ENCODE results near the gene VWA1. TPM values are rescaled to one million over a fixed set of nuclear protein-coding genes. Genes with fewer than 3 reads are reported as not detected.
"Not testable (repeated sequence)": the region's sequence is repeated elsewhere in the genome, so short reads cannot be mapped to it uniquely, and the experiment has no call there.

VWA1 gene
- polyA plus RNA-seq, 12 donors = 37.0 to 205 (median 46.0) TPM

DNA sequence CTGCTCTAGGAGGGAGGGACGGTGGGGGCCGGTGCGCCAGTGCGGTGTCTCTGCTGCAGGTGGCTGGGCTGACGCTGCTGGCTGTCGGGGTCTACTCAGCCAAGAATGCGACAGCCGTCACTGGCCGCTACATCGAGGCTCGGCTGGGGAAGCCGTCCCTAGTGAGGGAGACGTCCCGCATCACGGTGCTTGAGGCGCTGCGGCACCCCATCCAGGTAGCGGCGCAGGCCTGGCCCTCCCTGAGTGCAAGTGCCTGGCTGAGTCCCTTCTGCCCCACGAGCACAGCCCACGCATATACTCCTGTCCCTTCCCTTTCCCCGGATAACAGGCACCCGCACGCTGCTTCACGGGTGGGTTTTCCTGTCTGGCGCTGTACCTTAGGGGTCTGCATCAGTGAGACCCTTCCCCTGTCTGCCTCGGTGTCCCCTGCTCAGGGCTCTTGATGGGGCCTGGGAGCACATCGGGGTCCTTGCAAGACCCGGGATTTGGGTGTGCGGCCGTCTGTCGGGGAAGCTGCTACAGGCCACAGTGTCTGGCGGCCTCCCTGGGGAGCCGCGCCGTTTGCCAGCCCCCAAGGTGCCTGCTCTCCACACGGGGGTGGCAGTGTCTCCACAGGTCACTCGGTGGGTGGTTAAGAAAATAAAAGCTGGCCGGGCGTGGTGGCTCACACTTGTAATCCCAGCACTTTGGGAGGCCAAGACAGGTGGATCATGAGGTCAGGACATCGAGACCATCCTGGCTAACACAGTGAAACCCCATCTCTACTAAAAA lies 19.0 kb downstream of the VWA1 start:
- DNase-seq = not testable (repeated sequence)

DNA sequence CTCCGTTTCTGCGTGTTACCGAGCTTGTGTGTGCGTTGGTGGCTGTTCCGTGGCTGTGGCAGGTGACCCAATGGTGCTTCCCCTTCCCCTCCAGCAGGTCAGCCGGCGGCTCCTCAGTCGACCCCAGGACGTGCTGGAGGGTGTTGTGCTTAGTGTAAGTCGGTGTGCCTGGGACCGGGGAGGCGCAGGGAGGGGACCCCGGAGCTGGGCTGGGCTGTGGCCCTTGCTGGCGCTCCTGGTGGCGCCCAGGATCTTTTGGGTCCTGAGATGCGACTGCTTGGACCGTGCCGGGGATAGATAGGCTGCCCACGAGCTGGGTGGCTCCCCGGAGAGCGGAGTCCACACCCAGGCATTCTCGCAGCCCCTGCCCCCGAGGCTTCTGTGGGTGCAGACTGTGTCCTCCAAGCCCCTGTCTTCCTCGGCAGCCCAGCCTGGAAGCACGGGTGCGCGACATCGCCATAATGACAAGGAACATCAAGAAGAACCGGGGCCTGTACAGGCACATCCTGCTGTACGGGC lies 19.9 kb downstream of the VWA1 start:
- no peak for DNase-seq

GRCh38 chr1:1455934-1456333 lies 20.4 kb downstream of the VWA1 start:
- not testable (repeated sequence) for DNase-seq

DNA sequence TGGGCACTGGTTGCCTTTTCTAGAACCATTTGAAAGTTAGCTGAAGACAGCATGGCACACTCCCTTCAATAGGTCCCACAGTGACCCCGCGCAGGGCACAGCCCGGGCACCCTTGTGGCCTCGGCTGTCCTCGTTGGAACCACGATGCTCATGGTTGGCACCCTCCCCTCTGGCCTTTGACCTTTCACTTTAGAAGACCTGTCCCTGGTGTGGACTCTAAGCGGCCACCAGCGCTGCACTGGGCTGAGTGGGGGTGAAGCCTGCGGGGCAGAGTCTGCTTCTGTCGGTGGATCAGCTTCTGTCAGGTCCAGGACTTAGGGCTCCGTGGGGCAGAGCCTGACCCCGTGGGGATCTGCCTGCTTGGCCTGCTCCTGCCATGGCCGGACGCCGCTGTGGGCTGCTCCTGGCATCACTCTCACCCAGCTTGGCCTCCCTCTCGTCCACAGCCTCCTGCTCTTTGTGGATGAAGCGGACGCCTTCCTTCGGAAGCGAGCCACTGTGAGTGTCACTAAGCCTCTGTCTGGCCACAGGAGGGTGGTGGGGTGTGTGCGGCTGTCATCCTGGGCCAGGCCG lies 21.3 kb downstream of the VWA1 start:
- DNase-seq = not testable (repeated sequence)

- DNase-seq = not testable (repeated sequence)
Measured at GRCh38 chr1:1459156-1459555, 23.7 kb downstream of the VWA1 start.

DNA sequence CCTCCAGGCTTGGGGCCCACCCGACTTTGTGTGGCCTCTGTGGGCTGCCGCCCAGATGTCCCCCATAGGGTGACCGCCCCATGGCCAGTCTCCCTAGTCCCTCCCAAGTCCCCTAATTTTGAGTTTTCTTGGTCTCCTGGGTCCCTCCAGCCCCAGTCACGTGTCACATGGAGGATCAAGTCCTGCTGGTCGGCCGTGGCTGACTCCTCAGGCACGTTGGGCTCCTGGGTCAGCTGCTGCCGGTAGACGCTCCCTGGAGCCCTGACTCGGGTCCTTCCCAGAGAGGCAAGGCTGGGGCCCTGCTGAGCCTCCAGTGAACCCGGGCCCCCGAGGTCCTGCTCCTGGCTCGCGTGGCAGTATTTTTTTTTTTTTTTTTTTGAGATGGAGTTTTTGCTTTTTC lies 24.2 kb downstream of the VWA1 start:
- not testable (repeated sequence) for DNase-seq

GRCh38 chr1:1460540-1461130 lies 25.1 kb downstream of the VWA1 start:
- DNase-seq = no peak

GRCh38 chr1:1461721-1462317 lies 26.3 kb downstream of the VWA1 start:
- no peak for DNase-seq

DNA sequence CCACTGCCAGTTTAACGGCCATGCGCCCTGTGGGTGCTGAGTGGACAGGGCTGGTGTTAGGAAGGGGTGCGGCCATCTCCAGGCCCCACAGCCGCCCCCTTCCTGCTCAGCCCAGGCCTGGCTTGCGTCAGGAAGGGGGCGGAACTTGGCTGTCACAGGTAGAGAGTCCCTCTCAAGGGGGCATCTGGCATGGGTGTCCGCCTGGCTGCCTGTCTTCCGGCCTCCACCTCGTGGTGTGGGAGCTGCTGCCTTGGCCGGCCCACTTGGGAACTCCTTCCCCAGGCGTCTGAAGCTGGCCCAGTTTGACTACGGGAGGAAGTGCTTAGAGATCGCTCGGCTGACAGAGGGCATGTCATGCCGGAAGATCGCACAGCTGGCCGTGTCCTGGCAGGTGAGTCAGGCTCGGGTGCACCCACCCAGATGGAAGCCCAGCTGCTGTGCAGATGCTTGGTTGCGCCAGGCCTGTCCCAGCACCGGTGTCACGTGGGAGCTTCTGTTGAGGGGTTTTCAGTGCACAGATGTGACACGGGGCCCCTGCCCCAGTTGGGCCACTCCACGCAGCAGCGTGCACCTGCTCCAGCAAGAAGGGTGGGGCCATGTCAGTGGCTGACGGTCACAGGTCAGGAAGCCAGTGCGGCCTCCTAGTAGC lies 27.0 kb downstream of the VWA1 start:
- no peak for DNase-seq

GRCh38 chr1:1463312-1463711 lies 27.8 kb downstream of the VWA1 start:
- DNase-seq = no peak

GRCh38 chr1:1468196-1468985 lies 32.9 kb downstream of the VWA1 start:
- DNase-seq = not testable (repeated sequence)

GRCh38 chr1:1470626-1471388 lies 35.3 kb downstream of the VWA1 start:
- no peak for DNase-seq

GRCh38 chr1:1471389-1472052 lies 36.0 kb downstream of the VWA1 start, which contains the start of gene ATAD3B:
TSS of gene ATAD3B (plus strand) at chr1:1471765. CDS start at chr1:1471885, 120 bp downstream.
- DNase-seq = peak; percentile 95

DNA sequence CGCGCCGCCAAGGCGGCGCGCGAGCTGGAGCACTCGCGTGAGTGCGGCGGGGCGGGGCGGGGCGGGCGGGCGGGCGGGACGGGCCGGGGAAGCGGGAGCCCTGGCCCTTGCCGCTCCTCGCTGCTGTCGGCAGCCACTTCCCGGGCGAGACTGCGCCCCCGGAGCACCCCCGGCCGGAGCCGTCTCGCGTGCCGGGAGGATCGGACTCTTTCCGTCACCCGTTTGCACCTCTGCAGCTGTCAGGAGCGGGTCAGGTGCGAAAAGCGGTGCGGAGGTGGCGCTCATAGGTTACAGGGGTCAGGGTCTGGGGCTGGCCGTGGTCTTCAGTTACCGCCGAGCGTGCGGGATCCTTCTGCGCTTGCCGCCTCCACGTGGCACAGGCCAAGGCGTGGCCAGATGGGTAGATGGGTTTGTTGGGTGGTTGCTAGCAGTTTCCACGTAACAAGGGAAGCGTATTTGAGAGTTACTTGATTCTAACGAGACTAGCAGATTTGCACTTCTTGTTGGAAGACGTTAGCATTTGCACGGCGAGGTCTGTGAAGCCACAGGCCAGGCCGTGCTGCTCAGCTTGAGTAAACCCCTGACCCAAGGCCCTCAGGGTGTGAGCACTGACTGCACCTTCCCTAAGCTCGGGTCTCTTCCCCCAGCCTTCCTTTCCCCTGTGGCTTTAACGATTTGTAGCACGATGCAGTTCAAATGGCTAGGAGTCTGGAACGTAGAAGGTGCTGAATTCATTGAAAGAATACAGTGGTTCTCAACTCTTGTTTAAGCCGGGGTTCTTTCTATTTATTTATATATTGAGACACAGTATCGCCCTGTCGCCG lies 36.8 kb downstream of the VWA1 start:
- not testable (repeated sequence) for DNase-seq

DNA sequence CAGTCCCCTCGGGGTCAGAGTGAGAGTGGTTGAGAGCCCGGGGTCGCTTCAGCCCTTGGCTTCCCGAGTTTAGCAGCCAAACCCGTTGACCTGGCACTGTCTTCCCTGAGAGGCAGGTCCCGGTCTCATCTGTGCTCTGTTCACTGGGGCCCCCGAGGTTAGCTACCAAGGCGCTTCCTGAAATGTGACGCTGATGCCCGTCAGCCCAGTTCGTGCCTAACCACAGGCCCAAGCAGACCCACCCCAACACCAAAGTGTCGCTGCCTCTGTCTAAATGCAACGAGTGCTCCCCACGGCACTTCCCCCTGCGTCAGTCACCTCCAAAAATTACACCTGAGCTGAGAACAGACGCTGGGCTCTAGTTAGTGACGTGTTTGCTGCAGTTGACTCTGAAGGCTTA lies 40.5 kb downstream of the VWA1 start:
- not testable (repeated sequence) for DNase-seq

DNA sequence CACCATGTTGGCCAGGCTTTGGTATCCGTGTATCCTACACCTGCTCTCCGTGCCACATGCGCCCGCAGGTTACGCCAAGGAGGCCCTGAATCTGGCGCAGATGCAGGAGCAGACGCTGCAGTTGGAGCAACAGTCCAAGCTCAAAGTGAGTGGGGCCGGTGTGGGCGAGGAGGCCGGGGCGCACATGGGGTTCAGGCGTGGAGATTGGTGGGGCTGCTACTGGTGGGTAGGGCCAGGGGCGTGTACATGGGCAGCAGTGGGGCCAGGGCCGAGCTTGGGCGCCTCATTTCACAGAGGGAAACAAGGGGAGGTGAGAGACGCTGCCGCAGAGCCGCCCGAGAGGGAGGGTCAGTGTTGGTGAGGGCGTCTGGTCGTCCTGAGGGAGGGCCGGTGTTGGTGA lies 41.7 kb downstream of the VWA1 start:
- DNase-seq = no peak

GRCh38 chr1:1479547-1480487 lies 44.3 kb downstream of the VWA1 start:
- no peak for DNase-seq

DNA sequence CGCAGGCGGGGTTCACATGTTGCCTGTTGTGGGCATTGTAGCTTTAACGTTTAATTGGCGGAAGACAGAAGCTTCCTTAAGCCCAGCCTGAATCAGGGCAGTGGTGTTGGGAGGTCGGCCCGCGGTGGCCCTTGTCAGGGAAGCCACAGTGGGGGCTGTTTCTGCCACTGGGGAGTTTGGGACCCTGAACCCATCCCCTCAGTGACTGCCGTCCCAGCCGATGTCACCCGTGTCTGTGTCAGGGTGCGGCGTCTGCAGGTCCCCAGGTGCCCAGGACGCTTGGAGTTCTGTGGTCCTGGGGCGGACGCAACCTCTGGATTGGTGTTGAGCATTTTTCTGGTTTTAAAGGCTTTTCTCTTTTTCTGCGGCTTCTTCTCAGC lies 45.0 kb downstream of the VWA1 start:
- not testable (repeated sequence) for DNase-seq

All from muscle of arm (tissue), 12 donors.